DMS114 treated with DMSO at 0.1 percent for 48 hours (cell line): Measurements from ENCODE around the gene SMPD3.

Experiments
- DNase-seq: peaks from one replicate; lab custom pipeline; 2025; ENCODE audit not compliant: unreplicated experiment; lab: John Stamatoyannopoulos, UW

Gene SMPD3

DNA sequence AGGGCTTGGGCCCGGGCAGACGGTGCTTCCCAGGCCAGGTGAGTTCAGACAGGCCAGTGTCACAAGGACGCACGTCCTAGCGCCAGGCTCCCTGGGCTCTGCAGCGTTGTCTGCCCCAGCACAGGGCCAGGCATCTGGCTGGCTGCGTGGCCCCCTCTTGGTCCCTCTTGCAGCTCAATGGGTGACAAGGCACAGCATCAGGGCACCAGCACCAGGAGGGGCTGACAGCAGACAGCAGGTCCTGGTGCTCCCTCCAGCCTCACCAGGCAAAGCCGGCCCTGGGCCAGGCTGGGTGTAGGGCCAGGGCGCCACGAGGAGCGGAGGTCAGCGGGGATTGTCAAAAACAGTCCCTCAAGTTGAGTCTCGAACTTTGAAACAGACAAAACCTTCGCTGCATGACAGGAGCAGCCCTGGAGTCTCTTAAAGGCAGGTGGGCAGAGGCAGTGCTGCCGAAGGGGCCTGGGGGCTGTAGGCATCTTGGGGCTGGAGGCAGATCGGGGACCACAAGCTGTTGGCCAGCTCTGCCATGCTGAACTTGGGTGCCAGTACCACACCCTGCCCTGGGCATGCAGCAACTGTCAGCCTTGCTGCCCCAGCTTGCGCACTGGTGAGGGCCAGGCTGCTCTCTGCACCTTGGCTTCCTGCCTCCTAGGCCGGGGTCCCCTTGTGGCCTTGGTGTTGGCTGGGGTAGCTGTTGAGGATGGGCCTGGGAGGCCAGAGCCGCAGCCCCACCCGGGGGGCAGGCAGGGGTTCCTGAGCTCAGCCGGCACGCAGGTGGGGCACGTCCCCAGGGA is 88.7 kb downstream of the SMPD3 start:
- DNase-seq = no peak

DNA sequence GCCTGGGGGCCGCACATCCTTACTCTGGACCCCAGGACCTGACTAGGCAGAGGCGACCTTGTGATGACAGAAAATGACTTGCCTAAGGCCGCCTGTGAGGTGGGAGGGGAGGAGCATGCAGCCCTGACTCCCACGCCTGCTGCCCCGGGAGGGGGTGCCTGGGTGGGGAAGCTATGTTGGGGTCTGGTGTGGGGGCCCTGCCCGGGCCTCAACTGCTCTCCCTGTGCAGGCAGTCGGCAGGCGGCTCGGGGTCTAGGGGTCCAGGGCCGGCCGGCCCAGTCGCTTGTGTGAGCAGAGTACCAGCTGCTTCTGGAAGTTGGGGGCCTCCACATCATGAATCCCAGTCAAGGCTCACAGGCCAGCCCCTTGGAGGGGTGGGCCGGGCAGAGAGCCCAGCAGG is 89.4 kb downstream of the SMPD3 start:
- DNase-seq = no peak

DNA sequence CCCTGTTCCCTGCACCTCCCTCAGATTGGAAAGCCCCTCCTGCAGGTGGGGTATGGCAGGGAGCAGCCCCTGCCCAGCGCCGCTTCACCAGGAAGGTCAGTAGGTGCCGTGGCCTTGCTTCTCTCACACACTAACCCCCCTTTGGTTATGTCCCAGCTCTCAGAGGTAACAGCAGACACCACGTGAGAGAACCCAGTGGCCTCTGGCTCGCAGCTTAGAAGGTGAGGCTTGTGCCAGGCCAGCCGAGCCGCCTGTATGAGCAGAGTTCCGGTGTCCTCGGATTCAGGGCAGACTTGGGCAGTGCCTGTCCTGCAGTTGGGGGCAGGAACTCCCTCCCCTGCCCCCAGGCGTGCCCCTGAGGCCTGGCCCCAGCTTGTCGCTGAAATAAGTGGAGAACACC is 90.4 kb downstream of the SMPD3 start:
- DNase-seq = no peak

DNA sequence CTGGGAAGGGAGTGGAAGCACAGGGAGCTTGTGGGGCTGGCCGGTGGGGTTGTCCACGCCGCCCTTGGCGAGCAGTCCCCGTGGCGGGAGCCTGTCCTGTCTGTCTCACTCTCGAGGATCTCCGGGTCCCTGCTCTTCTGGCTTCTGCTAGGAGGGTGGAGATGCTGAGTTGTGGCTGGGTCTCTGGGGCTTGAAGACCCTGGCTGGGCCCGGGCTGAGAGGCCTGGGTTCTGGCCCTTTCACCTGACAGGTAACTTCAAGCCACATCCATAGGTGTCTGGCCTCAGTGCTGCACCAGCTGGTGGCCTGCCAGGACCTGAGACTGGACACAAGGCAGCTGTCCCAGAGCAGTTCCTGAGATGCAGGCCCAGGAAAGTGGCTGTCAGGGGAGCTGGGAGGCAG is 90.8 kb downstream of the SMPD3 start:
- DNase-seq = no peak

DNA sequence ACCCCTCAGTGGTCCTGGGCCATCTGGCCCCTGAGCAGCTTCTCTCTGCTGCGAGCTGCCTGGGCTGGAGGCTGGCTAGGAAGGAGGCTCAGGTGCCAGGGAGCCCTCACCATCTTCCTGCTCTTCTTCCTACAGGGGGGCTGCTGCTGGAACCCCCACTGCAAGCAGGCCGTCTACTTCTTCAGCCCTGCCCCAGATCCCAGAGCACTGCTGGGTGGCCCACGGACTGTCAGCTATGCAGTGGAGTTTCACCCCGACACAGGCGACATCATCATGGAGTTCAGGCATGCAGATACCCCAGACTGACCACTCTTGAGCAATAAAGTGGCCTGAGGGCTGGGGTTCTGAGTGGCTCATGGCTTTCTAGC is 91.4 kb downstream of the SMPD3 start:
- no peak for DNase-seq

DNA sequence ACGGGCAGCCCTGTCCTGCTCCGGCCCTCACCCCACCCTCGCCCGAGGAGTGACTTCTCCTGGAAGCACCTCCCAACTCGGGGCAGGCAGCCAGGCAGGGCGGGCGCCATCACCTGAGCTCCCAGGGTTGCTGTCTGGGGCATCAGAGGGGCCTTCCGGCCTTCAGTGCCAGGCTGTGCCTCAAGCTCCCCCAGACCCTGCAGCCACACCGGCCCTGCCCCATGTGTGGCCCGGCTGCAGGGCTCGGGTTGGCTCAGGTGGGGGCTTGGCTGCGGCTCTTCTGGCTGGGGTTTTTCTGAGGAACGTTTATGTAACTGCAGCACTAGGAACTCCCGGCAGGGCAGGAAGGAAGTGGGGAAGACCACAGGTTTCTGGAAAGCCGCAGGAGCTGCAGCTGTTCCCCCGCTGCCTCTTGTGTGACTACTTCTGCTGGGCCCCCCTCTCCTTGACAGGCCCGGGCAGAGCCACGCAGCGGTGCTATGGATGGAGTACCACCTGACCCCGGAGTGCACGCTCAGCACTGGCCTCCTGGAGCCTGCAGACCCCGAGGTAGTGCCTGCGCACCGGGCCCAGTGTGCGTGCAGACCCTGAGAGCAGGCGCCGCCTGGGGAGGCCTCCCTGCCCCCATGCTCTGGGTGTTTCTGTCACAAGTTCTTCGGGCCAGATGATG is 91.9 kb downstream of the SMPD3 start:
- no peak for DNase-seq

DNA sequence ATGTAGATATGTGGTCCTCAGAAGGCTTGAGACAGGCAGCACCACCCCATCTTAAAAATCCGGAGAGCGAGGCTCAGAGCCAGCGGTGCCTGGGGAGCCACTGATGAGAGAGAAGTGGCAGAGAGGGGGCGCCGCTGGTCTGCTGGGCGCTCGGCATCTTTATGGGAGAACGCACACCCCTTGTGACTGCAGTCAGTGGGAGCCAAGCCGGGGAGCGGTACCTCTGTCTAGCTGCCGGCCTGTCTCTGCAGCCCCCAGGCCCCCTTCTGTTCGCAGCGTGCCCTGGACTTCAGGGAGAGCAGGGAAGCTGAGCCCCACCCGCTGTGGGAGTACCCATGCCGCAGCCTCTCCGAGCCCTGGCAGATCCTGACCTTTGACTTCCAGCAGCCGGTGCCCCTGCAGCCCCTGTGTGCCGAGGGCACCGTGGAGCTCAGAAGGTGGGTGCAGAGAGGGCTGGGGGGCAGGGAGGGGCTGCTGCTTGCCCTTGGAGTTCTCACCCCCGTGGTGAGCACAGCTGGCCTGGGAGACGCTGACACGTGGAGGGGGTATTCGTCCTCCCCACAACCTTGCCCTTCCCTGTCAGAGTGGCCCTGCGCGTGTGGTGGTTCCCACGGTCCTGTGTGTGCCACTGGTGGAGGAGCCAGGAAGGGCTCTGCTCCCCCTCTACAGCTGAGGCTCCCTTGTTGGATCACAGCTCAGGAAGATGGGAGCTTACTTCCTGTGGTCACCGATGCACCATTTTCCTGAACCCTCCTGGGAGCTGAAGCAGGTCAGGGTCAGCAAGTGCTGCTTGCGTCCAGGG is 92.7 kb downstream of the SMPD3 start:
- DNase-seq = no peak

DNA sequence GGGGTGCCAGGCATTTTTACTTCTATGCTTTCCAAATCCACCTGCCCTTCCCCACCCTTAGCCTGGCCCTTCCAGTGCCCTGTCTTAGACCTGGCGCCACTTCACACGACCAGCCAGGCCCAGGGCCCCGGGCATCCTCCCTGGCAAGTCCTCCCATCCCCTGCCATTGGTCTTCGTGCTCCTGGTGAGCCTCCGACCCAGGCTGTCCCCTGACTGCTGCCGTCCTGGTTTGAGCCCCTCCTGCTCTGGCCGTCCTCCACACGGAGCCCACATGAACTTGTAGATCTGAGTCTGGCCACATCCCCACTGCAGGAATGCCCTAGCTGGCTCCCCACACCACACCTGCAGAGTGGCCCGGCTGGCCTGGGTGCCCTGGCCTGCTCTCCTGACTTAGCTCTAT is 93.5 kb downstream of the SMPD3 start:
- DNase-seq = no peak

DNA sequence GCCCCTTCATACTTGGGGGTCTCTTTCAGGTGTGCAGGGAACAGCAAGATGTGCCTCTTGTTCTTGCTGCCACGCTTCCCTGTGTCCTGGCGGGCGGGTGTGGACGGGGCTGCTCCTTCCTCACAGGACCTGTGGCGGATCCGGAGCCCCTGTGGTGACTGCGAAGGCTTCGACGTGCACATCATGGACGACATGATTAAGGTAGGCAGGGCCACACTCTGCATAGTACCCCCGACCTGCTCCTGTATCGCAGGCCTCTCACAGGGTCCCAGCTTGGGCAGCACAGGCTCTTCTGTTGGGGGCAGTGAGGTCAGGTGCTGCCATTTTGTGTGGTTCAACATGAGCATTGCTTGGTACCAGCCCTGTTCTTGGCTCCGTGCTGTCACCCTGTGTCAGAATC is 94.9 kb downstream of the SMPD3 start:
- DNase-seq = no peak

DNA sequence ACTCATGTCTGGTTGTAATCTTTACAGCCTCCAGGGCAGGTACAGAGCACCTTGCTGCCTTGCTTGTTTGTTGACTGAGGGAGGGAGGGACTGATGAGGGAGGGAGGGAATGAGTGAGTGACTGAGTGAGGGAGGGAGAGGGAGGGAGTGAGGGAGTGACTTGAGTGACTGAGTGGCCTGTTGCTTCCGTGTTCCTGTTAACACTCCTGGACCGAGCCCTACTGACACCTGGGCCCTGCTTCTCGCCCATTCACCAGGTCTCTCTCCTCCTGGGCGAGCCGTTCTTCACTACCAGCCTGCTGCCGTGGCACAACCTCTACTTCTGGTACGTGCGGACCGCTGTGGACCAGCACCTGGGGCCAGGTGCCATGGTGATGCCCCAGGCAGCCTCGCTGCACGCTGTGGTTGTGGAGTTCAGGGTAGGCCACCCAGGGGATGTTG is 96.3 kb downstream of the SMPD3 start:
- DNase-seq = no peak

DNA sequence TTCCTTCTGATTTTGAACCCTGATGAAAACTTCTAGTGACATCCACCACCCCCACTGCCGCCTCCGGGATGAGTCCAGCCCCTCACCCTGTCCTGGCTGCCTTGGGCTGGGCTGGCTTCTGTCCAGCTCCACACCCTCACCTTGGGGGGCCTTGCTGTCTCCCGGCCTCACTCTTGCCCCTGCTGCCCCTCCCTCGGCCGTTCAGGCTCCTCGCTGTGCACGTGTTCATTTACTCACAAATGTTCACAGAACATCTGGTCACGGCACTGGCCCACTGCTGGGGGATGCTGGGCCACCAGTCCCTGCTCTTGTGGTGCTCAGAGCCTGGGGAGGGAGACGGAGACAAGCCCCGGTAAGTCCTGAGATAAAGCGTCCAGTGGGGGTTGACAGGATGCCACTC is 96.8 kb downstream of the SMPD3 start:
- DNase-seq = no peak

DNA sequence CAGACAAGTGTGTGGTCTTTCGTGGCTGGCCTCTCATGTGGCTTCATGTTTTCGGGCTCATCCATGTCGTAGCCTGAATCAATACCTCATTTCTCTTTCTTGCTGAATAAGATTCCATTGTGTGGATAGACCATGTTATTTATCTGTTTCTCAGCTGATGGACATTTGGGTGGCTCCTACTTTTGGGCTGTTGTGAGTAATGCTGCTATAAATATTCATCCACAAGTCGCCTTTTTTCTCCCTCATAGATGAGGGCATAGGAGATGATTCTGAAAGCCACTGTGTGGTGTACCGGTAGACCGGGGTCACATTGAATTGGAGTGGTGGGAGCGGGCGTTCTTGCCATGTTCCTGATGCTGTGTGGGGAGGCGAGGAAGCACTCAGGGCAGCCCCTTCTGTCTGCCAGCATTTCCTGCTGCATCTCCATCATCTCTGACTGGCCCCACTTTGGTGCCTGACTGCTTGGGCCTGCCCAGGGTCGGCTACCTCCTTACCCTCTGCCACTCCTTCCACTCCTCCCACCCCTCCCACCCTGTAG is 97.4 kb downstream of the SMPD3 start:
- DNase-seq = no peak

DNA sequence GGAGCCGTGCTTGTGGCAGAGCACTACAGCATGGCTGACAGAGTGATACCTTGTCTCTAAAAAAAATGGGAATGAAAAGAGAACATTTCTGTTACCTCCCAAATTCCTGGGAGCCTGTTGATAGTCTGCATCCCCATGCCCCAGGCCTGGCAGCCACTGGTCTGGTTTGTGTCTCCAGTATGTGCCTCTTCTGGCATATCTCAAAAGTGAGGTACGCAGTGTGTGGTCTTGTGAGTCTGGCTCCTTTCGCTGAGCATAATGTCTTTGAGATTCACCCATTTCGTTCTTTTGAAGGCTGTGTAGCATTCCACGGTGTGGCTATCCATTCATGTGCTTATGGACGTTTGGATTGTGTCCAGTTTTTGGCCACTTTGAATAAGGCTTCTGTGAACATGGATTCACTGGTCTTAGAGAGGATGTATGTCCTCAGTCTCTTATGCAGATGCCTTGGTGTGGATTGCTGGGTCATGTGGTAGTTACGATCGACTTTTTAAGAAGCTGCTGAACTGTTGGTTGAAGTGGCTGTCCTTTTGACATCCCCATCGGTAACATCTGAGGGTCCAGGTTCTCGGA is 98.4 kb downstream of the SMPD3 start:
- no peak for DNase-seq

DNA sequence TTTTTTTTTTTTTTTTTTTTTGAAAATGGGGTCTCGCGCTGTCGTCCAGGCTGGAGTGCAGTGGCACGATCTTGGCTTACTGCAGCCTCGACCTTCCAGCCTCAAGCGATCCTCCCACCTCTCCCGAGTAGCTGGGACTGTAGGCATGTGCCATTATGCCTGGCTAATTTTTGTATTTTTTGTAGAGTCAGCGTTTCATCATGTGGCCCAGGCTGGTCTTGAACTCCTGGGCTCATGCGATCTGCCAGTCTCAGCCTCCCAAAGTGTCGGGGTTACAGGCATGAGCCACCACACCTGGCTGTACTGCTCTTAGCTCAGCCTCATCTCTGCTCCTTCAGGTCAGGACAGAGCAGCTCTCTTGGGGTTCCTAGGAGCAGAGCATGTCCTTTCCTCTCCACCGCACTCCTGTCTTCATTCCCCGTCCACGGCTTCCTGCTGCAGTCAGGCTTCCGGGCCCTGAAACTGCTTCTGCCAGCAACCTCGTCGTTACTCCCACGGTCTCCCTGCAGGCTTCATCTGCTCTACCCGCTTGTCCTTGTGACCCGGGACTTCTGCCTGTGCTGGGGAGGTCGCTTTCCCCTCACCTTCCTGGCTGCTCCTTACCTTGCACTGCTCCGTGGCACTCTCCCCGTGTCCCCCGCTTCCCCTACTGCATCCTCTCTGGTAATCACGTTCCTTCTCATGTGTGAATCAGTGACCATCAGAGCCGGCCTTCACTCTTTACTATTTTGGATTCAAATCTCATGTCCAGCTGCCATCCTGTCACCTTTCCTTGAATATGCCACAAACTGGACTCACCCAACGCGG is 99.5 kb downstream of the SMPD3 start:
- DNase-seq = no peak

DNA sequence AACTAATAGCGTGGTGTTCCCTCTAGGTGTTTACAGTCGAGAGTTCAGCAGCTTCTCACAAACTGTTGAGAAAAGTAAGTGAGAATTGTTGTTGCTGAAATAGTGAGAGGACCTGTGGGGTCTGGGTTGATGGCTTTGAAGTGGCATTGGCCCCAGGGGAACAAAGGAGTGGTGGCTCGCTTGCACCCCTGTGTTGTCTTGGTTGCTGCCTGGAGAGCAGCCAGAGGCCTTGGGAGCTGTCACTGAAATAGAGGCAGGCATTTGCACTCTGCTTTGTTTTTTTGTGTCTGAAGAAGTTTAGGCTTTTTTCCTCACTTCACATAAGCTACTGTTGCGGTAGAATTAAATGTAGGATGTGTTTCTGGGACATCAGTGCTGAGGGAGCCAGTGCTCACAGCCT is 100.7 kb downstream of the SMPD3 start:
- DNase-seq = no peak

DNA sequence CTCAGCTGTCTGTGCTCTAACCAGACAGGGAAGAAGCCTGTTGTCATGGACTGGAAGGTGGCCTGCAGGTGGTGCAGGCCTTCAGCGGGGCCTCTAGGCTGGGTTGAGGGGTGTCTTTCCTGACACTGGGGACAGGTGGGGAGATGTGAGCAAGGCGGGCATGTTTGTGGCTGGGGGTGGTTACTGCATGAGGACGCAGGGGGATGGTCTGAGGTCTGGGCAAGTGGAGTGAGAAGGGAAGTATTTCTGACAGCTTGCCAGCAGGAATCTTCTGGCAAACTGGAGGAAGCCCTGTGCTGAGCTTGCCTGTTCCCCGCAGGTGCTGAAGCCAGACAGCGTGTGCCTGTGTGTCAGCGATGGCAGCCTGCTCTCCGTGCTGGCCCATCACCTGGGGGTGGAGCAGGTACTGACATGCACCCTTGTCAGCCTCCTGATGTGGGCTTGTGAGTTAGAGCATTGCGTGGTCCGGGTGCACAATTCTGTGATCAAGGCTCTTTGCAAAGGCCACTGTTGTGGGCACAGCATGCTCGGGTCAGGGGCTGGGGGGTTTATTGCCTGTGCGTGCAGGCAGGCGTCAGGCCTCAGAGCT is 101.3 kb downstream of the SMPD3 start:
- DNase-seq = no peak

DNA sequence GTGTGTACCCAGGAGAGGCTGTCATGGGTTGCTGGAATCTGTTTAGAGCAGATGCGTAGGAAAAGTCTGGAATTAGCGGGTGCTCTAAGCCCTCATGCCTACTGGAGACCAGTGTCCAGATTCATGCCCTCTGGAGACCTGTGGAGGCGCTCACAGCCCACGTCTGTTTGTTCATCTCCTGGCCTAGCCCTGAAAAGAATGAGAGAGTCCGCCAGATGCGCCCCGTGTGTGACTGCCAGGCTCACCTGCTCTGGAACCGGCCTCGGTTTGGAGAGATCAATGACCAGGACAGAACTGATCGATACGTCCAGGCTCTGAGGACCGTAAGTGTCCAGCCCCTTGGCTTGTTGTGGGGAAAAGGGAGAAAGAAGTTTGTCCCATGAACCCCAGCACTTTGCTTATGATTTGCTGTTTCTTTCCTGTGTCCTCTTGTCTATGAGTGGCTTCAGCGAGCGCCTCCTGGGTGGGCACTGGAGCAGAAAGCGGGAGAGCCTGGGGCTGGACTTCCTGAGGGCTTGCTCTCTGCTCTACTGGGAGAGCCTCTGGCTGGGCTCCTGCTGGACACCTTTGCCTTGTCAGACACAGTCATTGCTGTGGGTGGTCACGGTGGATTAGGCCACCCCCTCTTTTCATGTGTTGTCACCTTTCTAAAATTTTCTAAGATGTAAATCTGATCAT is 102.2 kb downstream of the SMPD3 start:
- no peak for DNase-seq

DNA sequence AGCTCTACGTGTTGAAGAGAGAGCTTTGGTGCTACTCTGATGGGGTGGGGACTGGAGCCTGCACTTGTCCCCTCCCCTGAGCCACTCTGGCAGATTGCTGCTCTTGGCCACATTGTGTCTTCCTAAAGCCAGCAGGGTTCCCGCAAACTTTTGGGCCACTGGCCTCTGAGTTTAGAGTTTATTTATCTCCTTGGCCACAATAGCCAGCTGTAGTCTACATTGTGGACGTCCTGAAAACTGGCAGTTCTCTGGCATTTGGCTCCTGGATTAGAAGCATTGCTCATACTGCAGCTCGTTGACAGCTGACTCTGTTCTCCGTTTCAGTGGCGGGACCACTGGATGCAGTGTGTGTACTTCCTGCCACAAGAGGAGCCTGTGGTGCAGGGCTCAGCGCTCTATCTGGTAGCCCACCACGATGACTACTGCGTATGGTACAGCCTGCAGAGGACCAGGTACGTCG is 102.9 kb downstream of the SMPD3 start:
- DNase-seq = no peak

DNA sequence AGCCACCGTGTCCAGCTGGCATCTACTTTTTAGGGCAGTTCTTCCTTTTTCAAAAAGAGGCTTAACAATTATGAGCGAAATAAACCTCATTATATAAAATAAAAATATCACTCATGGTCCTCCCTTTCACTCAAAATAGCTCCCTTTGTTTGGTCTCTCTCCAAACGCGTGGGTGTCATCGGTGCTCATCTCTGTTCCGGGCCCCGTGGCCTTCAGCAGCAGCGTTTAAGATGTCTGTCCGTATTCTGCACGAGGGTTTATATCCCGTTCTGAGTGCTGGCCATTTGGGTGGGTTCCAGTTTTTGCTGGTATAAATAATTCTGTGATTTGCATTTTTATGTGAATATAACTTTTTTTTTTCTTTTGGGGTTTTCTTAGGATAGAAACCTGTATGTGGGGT is 104.1 kb downstream of the SMPD3 start:
- DNase-seq = no peak

DNA sequence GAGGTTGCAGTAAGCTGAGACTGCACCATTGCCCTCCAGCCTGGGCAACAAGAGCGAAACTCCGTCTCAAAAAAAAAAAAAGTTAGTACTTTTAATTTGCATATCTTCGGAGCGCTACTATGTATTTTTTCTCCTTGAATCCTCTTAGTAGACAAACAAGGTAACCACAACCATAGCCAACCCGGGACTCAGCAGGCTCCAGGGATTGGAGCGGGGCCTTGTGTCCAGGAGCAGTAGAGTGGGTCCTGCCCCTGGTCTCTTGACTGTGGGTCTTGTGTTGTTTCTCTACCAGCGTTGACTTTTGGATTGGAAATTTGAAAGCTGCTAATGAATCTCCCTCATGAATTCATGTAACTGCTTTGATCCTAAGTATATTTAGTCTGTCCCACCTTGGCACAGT is 105.2 kb downstream of the SMPD3 start:
- no peak for DNase-seq
